ENCODE data around the gene SCTR.

- TF ChIP-seq, protein P1, sequence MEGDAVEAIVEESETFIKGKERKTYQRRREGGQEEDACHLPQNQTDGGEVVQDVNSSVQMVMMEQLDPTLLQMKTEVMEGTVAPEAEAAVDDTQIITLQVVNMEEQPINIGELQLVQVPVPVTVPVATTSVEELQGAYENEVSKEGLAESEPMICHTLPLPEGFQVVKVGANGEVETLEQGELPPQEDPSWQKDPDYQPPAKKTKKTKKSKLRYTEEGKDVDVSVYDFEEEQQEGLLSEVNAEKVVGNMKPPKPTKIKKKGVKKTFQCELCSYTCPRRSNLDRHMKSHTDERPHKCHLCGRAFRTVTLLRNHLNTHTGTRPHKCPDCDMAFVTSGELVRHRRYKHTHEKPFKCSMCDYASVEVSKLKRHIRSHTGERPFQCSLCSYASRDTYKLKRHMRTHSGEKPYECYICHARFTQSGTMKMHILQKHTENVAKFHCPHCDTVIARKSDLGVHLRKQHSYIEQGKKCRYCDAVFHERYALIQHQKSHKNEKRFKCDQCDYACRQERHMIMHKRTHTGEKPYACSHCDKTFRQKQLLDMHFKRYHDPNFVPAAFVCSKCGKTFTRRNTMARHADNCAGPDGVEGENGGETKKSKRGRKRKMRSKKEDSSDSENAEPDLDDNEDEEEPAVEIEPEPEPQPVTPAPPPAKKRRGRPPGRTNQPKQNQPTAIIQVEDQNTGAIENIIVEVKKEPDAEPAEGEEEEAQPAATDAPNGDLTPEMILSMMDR (IDR thresholded peaks at IDR 0.05): no peak
- TF ChIP-seq EZH2 (IDR thresholded peaks at IDR 0.05; ENCODE audit: borderline replicate concordance, insufficient read depth, low read depth, low read length, poor library complexity, severe bottlenecking): no peak
Measured at GRCh38 chr2:119483395-119483753, 40.9 kb downstream of the SCTR start.
